HEK293 (cell line): Measurements from ENCODE around the gene CD48.

Experiments
- CTCF ChIA-PET: fragments of 350-600 bp; formaldehyde crosslinking; extraction: SDS; loops from one replicate; lab custom pipeline; 2021; ENCODE audit warnings: antibody characterized with exemption; lab: Yijun Ruan, JAX
- POLR2A ChIA-PET: fragments of 300-600 bp; formaldehyde crosslinking; extraction: SDS; loops from one replicate; lab custom pipeline; 2020; ENCODE audit warnings: antibody characterized with exemption, inconsistent platforms; lab: Yijun Ruan, JAX
- H3K27ac ChIP-seq: fragments of 200-500 bp; sonication (Bioruptor generic); 2 replicates; pipeline ENCODE4 v1.5.1; 2014; ENCODE audit warnings: low read depth, low read length, control low read depth, inconsistent platforms; ENCODE audit errors: extremely low read depth
- H3K36me3 ChIP-seq, 2 experiments: fragments of 200-500 bp in 1 of 2; sonication (Bioruptor generic) in 1 of 2; 1 replicate in 1 of 2; 2 replicates in 1 of 2; pipeline ENCODE4 v1.5.1; 2014 to 2017; ENCODE audit warnings: inconsistent platforms in 2 of 2, low read length in 2 of 2; ENCODE audit not compliant: control insufficient read depth in 2 of 2, insufficient read depth in 1 of 2
- H3K4me1 ChIP-seq: fragments of 200-500 bp; sonication (Bioruptor generic); 2 replicates; pipeline ENCODE4 v1.5.1; 2014; ENCODE audit warnings: mild to moderate bottlenecking, low read length, inconsistent platforms; ENCODE audit not compliant: control insufficient read depth, insufficient read depth
- H3K4me3 ChIP-seq: 2 replicates; pipeline ENCODE4 v1.5.1; 2011; ENCODE audit warnings: low read depth, mild to moderate bottlenecking, control low read depth, low read length, moderate library complexity
- H3K9me3 ChIP-seq: fragments of 200-500 bp; sonication (Bioruptor generic); 2 replicates; pipeline ENCODE4 v1.5.1; 2014; ENCODE audit warnings: low read depth, low read length, inconsistent platforms; ENCODE audit not compliant: control insufficient read depth, insufficient read depth
- GLI4 ChIP-seq: fragments of 450-650 bp; formaldehyde crosslinking; IDR thresholded peaks from 2 replicates; pipeline ENCODE4 v1.5.1; 2016; ENCODE audit warnings: missing biosample characterization, missing genetic modification characterization
- HOXA7 ChIP-seq: sonication (generic); formaldehyde crosslinking; IDR thresholded peaks from 2 replicates; pipeline ENCODE4 v1.8.1; 2022; ENCODE audit warnings: missing genetic modification reagents, borderline replicate concordance
- OVOL3 ChIP-seq: fragments of 450-650 bp; formaldehyde crosslinking; IDR thresholded peaks from 2 replicates; pipeline ENCODE4 v1.5.1; 2016; ENCODE audit warnings: missing biosample characterization, missing genetic modification characterization
- SP3 ChIP-seq: fragments of 450-650 bp; formaldehyde crosslinking; IDR thresholded peaks from 2 replicates; pipeline ENCODE4 v1.5.1; 2016; ENCODE audit warnings: missing biosample characterization, missing genetic modification characterization
- YY1 ChIP-seq: fragments of 450-650 bp; formaldehyde crosslinking; IDR thresholded peaks from 2 replicates; pipeline ENCODE4 v1.5.1; 2018; ENCODE audit warnings: missing biosample characterization, missing genetic modification characterization
- YY2 ChIP-seq: fragments of 450-650 bp; formaldehyde crosslinking; IDR thresholded peaks from 2 replicates; pipeline ENCODE4 v1.5.1; 2016; ENCODE audit warnings: missing biosample characterization, missing genetic modification characterization
- ZBTB17 ChIP-seq: fragments of 450-650 bp; formaldehyde crosslinking; IDR thresholded peaks from 2 replicates; pipeline ENCODE4 v1.5.1; 2016; ENCODE audit warnings: missing biosample characterization, missing genetic modification characterization
- ZEB2 ChIP-seq: fragments of 450-650 bp; formaldehyde crosslinking; IDR thresholded peaks from 2 replicates; pipeline ENCODE4 v1.5.1; 2016; ENCODE audit warnings: missing biosample characterization, missing genetic modification characterization
- ZNF138 ChIP-seq: fragments of 450-650 bp; formaldehyde crosslinking; IDR thresholded peaks from 2 replicates; pipeline ENCODE4 v1.5.1; 2016; ENCODE audit warnings: missing biosample characterization, missing genetic modification characterization, borderline replicate concordance
- ZNF146 ChIP-seq: fragments of 450-650 bp; formaldehyde crosslinking; IDR thresholded peaks from 2 replicates; pipeline ENCODE4 v1.5.1; 2016; ENCODE audit warnings: missing biosample characterization, missing genetic modification characterization
- ZNF169 ChIP-seq: fragments of 450-650 bp; formaldehyde crosslinking; IDR thresholded peaks from 2 replicates; pipeline ENCODE4 v1.5.1; 2016; ENCODE audit warnings: missing biosample characterization, missing genetic modification characterization
- ZNF221 ChIP-seq: fragments of 450-650 bp; formaldehyde crosslinking; IDR thresholded peaks from 2 replicates; pipeline ENCODE4 v1.5.1; 2017; ENCODE audit warnings: missing biosample characterization, missing genetic modification characterization, borderline replicate concordance
- ZNF416 ChIP-seq: fragments of 450-650 bp; formaldehyde crosslinking; IDR thresholded peaks from 2 replicates; pipeline ENCODE4 v1.5.1; 2016; ENCODE audit warnings: missing biosample characterization, missing genetic modification characterization
- ZNF521 ChIP-seq: fragments of 450-650 bp; formaldehyde crosslinking; IDR thresholded peaks from 2 replicates; pipeline ENCODE4 v1.5.1; 2017; ENCODE audit warnings: missing biosample characterization, mild to moderate bottlenecking, missing genetic modification characterization
- ZNF530 ChIP-seq: fragments of 450-650 bp; formaldehyde crosslinking; IDR thresholded peaks from 2 replicates; pipeline ENCODE4 v1.5.1; 2016; ENCODE audit warnings: low read depth, missing biosample characterization, missing genetic modification characterization
- ZNF560 ChIP-seq: fragments of 450-650 bp; formaldehyde crosslinking; IDR thresholded peaks from 2 replicates; pipeline ENCODE4 v1.5.1; 2017; ENCODE audit warnings: missing biosample characterization, missing genetic modification characterization, borderline replicate concordance
- ZNF571 ChIP-seq: fragments of 450-650 bp; formaldehyde crosslinking; IDR thresholded peaks from 2 replicates; pipeline ENCODE4 v1.5.0; 2017; ENCODE audit warnings: missing biosample characterization, missing genetic modification characterization
- ZNF623 ChIP-seq: fragments of 450-650 bp; formaldehyde crosslinking; IDR thresholded peaks from 2 replicates; pipeline ENCODE4 v1.5.1; 2016; ENCODE audit warnings: missing biosample characterization, missing genetic modification characterization
- ZNF639 ChIP-seq: fragments of 450-650 bp; formaldehyde crosslinking; IDR thresholded peaks from 2 replicates; pipeline ENCODE4 v1.5.1; 2016; ENCODE audit warnings: missing biosample characterization, missing genetic modification characterization
- ZNF654 ChIP-seq: fragments of 450-650 bp; formaldehyde crosslinking; IDR thresholded peaks from 2 replicates; pipeline ENCODE4 v1.5.1; 2016; ENCODE audit warnings: low read depth, missing biosample characterization, missing genetic modification characterization
- TF ChIP-seq, protein P1 (sequence below): fragments of 450-650 bp; formaldehyde crosslinking; IDR thresholded peaks from 2 replicates; pipeline ENCODE4 v1.5.1; 2016; ENCODE audit warnings: missing biosample characterization, missing genetic modification characterization
- TF ChIP-seq, protein P2 (sequence below): fragments of 450-650 bp; formaldehyde crosslinking; IDR thresholded peaks from 2 replicates; pipeline ENCODE4; 2016; ENCODE audit warnings: missing biosample characterization, missing genetic modification characterization
- TF ChIP-seq, protein P3 (sequence below): fragments of 450-650 bp; formaldehyde crosslinking; IDR thresholded peaks from 2 replicates; pipeline ENCODE4 v1.5.1; 2016; ENCODE audit warnings: missing biosample characterization, missing genetic modification characterization
- TF ChIP-seq, protein P4 (sequence below): fragments of 450-650 bp; formaldehyde crosslinking; IDR thresholded peaks from 2 replicates; pipeline ENCODE4 v1.5.1; 2016; ENCODE audit warnings: missing biosample characterization, missing genetic modification characterization
- TF ChIP-seq, protein P5 (sequence below): fragments of 450-650 bp; formaldehyde crosslinking; IDR thresholded peaks from 2 replicates; pipeline ENCODE4 v1.5.1; 2017; ENCODE audit warnings: missing biosample characterization, missing genetic modification characterization

The CD48 gene

GRCh38 chr1:160748878-160749269 is 37.3 kb upstream of the CD48 start:
- no peak overlapping the region for H3K4me3 ChIP-seq
- no peaks in the 10 kb centered on the region for H3K9me3 ChIP-seq
- ChIA-PET POLR2A (no interaction called here), CTCF (interaction anchor here (0.6 to 2.2 kb wide), 9 partner anchors 10 to 201 kb away, joined by 3 to 7 read pairs (median 3); partner anchors contain the start of gene SLAMF7)
- no peak overlapping the region for H3K27ac ChIP-seq
- no peaks in the 10 kb centered on the region for H3K36me3 ChIP-seq
- no peak for TF ChIP-seq ZNF560 (tag by site-specific recombination)
- no peak for TF ChIP-seq ZEB2
- no peak for TF ChIP-seq ZNF416 (tag by site-specific recombination)
- no peak for TF ChIP-seq GLI4 (tag by site-specific recombination)
- no peak for TF ChIP-seq HOXA7 (CRISPR knock-in tag)
- no peak for TF ChIP-seq YY1 (tag by site-specific recombination)
- no peak for TF ChIP-seq ZNF530 (tag by site-specific recombination)
- TF ChIP-seq, protein P1, sequence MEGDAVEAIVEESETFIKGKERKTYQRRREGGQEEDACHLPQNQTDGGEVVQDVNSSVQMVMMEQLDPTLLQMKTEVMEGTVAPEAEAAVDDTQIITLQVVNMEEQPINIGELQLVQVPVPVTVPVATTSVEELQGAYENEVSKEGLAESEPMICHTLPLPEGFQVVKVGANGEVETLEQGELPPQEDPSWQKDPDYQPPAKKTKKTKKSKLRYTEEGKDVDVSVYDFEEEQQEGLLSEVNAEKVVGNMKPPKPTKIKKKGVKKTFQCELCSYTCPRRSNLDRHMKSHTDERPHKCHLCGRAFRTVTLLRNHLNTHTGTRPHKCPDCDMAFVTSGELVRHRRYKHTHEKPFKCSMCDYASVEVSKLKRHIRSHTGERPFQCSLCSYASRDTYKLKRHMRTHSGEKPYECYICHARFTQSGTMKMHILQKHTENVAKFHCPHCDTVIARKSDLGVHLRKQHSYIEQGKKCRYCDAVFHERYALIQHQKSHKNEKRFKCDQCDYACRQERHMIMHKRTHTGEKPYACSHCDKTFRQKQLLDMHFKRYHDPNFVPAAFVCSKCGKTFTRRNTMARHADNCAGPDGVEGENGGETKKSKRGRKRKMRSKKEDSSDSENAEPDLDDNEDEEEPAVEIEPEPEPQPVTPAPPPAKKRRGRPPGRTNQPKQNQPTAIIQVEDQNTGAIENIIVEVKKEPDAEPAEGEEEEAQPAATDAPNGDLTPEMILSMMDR (tag by site-specific recombination), result no peak
- TF ChIP-seq, protein P2, sequence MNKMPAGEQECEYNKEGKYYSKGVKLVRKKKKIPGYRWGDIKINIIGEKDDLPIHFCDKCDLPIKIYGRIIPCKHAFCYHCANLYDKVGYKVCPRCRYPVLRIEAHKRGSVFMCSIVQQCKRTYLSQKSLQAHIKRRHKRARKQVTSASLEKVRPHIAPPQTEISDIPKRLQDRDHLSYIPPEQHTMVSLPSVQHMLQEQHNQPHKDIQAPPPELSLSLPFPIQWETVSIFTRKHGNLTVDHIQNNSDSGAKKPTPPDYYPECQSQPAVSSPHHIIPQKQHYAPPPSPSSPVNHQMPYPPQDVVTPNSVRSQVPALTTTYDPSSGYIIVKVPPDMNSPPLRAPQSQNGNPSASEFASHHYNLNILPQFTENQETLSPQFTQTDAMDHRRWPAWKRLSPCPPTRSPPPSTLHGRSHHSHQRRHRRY, result no peak
- TF ChIP-seq SP3 (tag by site-specific recombination), result no peak
- no peak for TF ChIP-seq ZNF571
- H3K4me1 ChIP-seq, result peaks cover 12% of the 10 kb centered on the region; the same call in 1 of the 2 replicates

GRCh38 chr1:160748181-160748877 is 36.7 kb upstream of the CD48 start:
- no peak overlapping the region for H3K4me3 ChIP-seq
- H3K27ac ChIP-seq, result no peak overlapping the region
- ChIA-PET POLR2A (no interaction called here), CTCF (interaction anchor here (0.6 to 2.2 kb wide), 11 partner anchors 8 to 202 kb away, joined by 3 to 7 read pairs (median 3); partner anchors contain the start of gene SLAMF7)
- H3K9me3 ChIP-seq, result no peaks in the 10 kb centered on the region
- H3K36me3 ChIP-seq, result no peaks in the 10 kb centered on the region
- TF ChIP-seq, protein P3, sequence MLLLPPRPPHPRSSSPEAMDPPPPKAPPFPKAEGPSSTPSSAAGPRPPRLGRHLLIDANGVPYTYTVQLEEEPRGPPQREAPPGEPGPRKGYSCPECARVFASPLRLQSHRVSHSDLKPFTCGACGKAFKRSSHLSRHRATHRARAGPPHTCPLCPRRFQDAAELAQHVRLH, result peak; percentile 30; the same call in 1 of the 2 replicates
- no peak for TF ChIP-seq ZNF639
- 0 out of 2 replicates have a peak, but pooled peaks have one; percentile 8 for TF ChIP-seq ZNF654 (tag by site-specific recombination)
- H3K4me1 ChIP-seq, result peaks cover 12% of the 10 kb centered on the region; the same call in 1 of the 2 replicates

DNA sequence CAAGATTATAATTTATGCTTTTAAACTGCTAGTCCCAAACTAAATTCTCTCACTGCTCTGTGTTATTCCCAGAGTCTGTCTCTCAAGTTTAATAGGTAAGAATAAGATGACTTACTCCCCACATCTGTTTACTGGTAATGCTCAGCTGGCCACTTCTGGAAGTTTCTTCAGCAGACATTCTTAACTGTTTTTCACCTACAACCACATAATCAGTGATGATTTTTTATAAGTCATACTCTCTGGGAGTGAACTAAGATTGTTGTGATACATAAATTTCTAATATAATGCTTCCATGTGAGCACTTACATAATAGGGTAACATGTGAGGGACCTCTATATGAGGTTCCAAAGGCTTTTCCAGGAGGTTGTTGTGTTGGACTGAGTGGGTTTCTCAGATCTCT is 36.1 kb upstream of the CD48 start:
- no peaks in the 10 kb centered on the region for H3K36me3 ChIP-seq
- ChIA-PET CTCF (interaction anchor here (0.8 to 2.2 kb wide), 9 partner anchors 8 to 89 kb away, joined by 3 to 7 read pairs (median 4); partner anchors contain the start of gene SLAMF7), POLR2A (no interaction called here)
- peaks cover 6% of the 10 kb centered on the region; the same call in 1 of the 2 replicates for H3K4me1 ChIP-seq
- H3K9me3 ChIP-seq, result no peaks in the 10 kb centered on the region
- no peak overlapping the region for H3K4me3 ChIP-seq
- no peak overlapping the region for H3K27ac ChIP-seq
- TF ChIP-seq ZNF623 (tag by site-specific recombination), result no peak
- no peak for TF ChIP-seq ZNF169
- TF ChIP-seq ZNF146 (tag by site-specific recombination), result no peak
- TF ChIP-seq, protein P4, sequence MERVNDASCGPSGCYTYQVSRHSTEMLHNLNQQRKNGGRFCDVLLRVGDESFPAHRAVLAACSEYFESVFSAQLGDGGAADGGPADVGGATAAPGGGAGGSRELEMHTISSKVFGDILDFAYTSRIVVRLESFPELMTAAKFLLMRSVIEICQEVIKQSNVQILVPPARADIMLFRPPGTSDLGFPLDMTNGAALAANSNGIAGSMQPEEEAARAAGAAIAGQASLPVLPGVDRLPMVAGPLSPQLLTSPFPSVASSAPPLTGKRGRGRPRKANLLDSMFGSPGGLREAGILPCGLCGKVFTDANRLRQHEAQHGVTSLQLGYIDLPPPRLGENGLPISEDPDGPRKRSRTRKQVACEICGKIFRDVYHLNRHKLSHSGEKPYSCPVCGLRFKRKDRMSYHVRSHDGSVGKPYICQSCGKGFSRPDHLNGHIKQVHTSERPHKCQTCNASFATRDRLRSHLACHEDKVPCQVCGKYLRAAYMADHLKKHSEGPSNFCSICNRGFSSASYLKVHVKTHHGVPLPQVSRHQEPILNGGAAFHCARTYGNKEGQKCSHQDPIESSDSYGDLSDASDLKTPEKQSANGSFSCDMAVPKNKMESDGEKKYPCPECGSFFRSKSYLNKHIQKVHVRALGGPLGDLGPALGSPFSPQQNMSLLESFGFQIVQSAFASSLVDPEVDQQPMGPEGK (tag by site-specific recombination), result no peak
- no peak for TF ChIP-seq ZNF221 (tag by site-specific recombination)
- no peak for TF ChIP-seq OVOL3 (tag by site-specific recombination)
- TF ChIP-seq ZNF521 (tag by site-specific recombination), result no peak
- no peak for TF ChIP-seq ZNF138 (tag by site-specific recombination)
- TF ChIP-seq, protein P5, sequence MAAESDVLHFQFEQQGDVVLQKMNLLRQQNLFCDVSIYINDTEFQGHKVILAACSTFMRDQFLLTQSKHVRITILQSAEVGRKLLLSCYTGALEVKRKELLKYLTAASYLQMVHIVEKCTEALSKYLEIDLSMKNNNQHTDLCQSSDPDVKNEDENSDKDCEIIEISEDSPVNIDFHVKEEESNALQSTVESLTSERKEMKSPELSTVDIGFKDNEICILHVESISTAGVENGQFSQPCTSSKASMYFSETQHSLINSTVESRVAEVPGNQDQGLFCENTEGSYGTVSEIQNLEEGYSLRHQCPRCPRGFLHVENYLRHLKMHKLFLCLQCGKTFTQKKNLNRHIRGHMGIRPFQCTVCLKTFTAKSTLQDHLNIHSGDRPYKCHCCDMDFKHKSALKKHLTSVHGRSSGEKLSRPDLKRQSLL (tag by site-specific recombination), result no peak
- TF ChIP-seq ZBTB17 (tag by site-specific recombination), result no peak
- TF ChIP-seq YY2 (tag by site-specific recombination), result no peak
